LNCaP clone FGC (cell line): ENCODE data around the gene GSTM5.
A peak's percentile ranks its signal among the peaks of the same experiment; 100 is the strongest.

ENCODE experiments used
- DNase-seq: peaks from one replicate; pipeline ENCODE4 v3.0.0-alpha.2; 2011; ENCODE audit warnings: low read depth
- H3K4me3 ChIP-seq: 2 replicates; pipeline ENCODE4 v1.5.1; 2011; ENCODE audit warnings: mild to moderate bottlenecking, low read depth, low read length, control low read depth
- TF ChIP-seq, protein P1 (sequence below): IDR thresholded peaks from 2 replicates; pipeline ENCODE4 v1.5.1; 2012; ENCODE audit warnings: mild to moderate bottlenecking; ENCODE audit not compliant: control insufficient read depth, insufficient read depth; ENCODE audit errors: extremely low read depth

GSTM5 gene

DNA sequence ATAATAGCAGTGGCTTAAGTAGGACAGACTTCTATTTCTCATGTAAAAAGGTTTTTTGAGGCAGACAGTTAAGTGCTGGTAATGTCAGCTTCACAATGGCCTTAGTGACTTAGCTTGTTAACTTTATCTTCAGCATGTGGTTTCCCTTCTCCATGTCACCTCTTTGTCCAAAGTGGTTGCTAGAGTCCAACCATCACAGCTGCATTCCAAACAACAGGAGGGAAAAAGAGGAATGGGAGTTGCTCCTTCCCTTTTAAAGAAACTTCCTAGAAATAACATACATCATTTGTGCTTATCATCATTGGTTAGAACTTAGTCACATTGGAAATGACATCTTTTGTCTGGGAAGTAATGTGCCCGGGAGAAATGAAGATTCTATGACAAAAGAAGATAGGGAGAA lies 9.9 kb downstream of the GSTM5 start:
- no peak for DNase-seq
- H3K4me3 ChIP-seq: no peak overlapping the region
- TF ChIP-seq, protein P1, sequence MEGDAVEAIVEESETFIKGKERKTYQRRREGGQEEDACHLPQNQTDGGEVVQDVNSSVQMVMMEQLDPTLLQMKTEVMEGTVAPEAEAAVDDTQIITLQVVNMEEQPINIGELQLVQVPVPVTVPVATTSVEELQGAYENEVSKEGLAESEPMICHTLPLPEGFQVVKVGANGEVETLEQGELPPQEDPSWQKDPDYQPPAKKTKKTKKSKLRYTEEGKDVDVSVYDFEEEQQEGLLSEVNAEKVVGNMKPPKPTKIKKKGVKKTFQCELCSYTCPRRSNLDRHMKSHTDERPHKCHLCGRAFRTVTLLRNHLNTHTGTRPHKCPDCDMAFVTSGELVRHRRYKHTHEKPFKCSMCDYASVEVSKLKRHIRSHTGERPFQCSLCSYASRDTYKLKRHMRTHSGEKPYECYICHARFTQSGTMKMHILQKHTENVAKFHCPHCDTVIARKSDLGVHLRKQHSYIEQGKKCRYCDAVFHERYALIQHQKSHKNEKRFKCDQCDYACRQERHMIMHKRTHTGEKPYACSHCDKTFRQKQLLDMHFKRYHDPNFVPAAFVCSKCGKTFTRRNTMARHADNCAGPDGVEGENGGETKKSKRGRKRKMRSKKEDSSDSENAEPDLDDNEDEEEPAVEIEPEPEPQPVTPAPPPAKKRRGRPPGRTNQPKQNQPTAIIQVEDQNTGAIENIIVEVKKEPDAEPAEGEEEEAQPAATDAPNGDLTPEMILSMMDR: no peak

GRCh38 chr1:109722908-109723691 lies 11.0 kb downstream of the GSTM5 start:
- no peak for DNase-seq
- H3K4me3 ChIP-seq: no peak overlapping the region
- TF ChIP-seq, protein P1: no peak

DNA sequence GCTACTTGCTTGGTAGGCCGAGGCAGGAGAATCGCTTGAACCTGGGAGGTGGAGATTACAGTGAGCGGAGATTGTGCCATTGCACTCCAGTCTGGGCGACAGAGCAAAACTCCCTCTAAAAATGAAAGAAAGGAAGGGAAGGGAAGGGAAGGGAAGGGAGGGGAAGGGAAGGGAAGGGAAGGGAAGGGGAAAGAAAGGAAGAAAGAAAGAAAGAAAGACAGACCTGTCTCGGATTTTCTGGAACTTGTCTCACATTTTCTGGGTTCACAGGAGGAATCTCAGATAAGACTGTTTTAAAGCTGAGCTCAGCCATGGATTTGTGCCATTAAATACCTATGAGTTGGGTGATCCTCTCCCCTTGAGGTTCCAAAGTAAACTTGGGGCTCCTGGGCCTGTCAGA lies 12.9 kb downstream of the GSTM5 start:
- TF ChIP-seq, protein P1: no peak
- no peak overlapping the region for H3K4me3 ChIP-seq
- no peak for DNase-seq

GRCh38 chr1:109725510-109725909 lies 13.5 kb downstream of the GSTM5 start:
- TF ChIP-seq, protein P1: no peak
- DNase-seq: peak; percentile 17
- H3K4me3 ChIP-seq: no peak overlapping the region

DNA sequence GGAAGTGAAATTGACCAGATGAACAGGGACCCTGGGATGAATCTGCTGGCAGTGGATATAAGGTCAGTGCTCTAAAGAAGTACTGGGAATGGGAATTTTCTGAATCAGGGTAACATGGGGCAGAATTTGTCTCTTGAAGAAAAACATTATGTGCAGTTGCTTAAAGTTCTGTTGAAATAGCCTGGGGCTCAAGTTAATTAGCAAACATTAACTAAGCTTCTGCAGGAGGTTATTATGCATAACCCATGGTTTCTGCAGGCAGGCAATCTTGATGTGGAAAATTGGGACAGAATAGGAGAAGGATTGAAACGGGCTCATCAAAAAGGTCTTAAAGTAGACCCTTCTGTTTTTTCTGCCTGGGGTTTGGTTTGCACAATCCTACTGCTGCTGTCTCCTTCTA lies 14.0 kb downstream of the GSTM5 start:
- TF ChIP-seq, protein P1: no peak
- H3K4me3 ChIP-seq: no peak overlapping the region
- DNase-seq: no peak

DNA sequence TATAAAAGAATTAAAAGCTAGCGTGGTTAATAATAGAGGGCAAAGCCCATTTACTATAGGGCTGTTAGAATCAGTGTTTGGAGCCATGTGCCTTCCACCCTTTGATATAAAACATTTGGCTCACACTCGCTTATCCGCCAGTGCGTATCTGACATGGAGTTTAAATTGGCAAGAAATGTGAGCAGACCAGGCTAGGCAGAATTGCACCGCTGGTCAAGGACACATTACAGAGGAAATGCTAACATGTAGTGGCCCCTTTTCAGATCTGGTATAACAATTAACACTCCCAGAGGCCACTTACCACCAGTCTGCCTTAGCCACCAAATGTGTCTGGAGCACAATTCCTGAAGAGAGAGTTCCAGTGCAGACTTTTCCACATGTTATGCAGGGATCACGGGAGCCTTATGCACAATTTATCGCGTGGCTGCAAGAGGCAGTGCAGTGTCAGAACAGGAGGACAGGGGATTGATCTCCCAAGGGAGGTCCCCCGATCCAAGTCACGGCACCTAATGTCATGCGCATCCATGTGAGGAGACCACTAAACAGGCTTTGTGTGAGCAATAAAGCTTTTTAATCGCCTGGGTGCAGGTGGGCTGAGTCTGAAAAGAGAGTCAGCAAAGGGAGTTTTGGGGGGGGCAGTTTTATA lies 14.8 kb downstream of the GSTM5 start:
- TF ChIP-seq, protein P1: no peak
- no peak for DNase-seq
- H3K4me3 ChIP-seq: no peak overlapping the region
